Measurements from ENCODE around the gene ICAM3.
"Not testable (repeated sequence)": the region's sequence is repeated elsewhere in the genome, so short reads cannot be mapped to it uniquely, and the experiment has no call there.

GRCh38 chr19:10366950-10367512 lies 27.6 kb upstream of the ICAM3 start:
- TF ChIP-seq CTCF (conservative IDR thresholded peaks at IDR 0.05 in 1 of 2, IDR thresholded peaks at IDR 0.05 in 1 of 2; ENCODE audit: extremely low read depth in 1 of 2, insufficient read depth in 1 of 2, low read depth in 1 of 2, low read length in 2 of 2); EZH2 (IDR thresholded peaks at IDR 0.05; ENCODE audit: borderline replicate concordance, low read length): not testable (repeated sequence)

Measured in mammary epithelial cell (primary cell).